ENCODE data around the gene LDB3. TPM values are rescaled to one million over a fixed set of nuclear protein-coding genes. Genes with fewer than 3 reads are reported as not detected.

Gene LDB3
- total RNA-seq, 2 donors from 2014 or later, result 27.9 to 29.3 TPM

- intact Hi-C loops (cut with DNase I), result no loop called here
- no peak for DNase-seq (ENCODE audit: low spot score)
Measured at GRCh38 chr10:86662186-86663045, 5.9 kb upstream of the LDB3 start.

DNA sequence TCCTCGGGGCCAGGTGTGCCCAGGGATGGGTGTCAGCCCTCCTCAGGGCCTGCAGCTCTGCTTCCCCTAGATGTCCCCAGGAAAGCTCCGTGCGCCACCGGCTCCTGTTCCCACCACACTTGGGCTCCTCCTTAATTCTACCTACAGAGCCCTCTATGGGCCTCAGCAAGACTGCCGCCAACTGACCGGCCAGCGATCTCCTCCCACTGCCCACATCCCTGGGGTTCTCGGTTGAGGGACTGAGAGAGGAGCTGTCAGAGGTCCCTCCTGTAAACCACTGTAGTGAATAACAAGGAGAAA is 5.3 kb upstream of the LDB3 start:
- intact Hi-C loops (cut with DNase I), result no loop called here

DNA sequence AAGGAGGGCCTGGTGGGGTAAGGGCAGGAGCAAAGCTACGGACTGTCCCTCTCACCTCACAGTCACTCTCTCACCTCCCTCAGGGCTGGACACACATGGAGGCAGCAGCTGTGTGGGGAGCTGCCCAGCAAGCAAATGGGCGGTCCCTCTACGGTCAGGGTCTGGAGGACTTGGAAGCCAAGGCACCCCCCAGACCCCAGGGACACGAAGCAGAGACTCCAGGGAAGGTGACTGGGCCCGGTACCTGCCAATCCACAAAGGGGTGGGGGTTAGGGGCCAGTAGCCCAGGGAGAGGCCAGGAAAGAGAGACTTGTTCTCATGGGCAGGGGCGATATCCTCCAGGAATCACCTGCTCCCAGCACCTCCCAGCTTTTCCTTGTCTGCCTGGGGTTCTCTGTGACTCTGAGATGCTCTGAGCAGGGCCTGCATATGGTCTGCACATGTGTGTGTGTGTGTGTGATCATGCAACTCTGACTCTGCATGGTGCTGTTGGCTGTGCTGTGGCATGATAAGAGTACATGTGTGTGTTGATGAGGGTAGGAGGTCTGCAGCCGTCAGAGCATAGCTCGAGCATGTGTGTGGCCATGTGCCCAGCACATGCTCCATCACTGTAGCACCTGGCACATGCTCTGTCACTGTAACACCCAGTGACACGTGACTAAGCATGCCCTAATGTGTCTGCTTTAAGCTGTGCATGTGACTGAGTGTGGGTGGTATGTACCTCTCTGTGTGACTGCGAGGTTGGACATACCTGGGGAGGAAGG is 4.6 kb upstream of the LDB3 start:
- no peak for DNase-seq (ENCODE audit: low spot score)
- intact Hi-C loops (cut with DNase I), result no loop called here

More for the DNA sequence above, 5.3 kb upstream of the LDB3 start:
- DNase-seq (ENCODE audit: low spot score), result no peak

DNA sequence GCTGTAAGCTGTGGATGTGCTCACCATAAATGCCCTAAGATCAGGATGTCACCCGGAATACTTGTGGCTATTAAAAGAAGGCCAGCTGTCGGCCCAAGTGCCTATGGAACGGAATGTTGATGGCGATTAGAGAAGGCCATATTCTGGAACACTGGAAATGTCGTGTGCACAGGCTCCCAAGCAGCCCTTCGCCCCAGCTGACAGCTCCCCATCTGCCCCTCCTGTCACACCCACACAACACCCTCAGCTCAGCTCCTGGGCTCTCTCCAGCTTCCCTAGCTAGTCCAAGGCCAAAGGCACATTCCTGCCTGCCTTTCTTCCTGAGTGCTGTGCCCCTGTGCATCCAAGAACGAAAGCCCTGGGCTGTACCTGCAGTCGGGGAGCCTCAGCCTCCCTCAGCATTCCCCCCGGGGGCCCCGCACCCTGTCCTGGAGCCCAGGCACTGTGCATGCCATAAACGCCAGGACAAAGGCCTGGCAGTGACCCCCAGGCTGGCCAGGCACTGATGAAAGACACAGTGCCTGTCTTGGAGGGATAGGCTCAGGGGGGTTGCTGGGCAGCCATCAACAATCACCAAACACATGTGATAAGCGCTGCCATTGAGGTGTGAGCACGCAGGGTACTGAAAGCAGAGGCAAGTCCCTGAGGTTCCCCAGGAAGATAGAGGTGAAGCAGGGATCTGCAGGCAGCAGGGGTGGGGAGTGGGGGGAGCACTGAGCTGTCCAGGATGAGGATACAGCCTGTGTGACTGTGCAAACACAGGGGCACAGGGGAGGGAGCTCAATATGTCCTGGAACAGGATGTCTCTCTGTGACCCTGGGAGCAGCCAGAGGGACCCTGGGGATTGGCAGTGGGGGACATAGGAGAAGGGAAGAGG is 3.7 kb upstream of the LDB3 start:
- intact Hi-C loops (cut with DNase I), result no loop called here
- no peak for DNase-seq (ENCODE audit: low spot score)

DNA sequence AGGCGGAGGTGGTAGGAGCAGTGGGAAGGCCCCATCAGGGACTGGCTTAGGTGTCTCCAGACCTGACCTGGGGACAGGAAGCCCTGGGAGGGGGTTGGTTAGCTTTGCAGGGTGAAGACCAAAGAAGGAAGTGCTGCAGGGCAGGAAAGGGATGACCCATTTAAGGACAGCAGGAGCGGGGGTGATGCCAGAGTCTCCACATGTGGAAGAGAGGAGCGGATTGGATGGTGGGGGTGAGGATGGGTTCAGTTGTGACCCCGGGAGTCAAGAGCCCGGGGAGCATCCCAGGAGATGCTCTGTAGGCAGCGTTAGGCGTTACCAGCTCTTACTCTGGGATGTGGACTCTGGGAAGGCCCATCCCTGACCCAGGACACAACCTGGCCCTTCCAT is 3.1 kb upstream of the LDB3 start:
- intact Hi-C loops (cut with DNase I), result no loop called here
- DNase-seq (ENCODE audit: low spot score), result no peak

- DNase-seq (ENCODE audit: low spot score), result no peak
- intact Hi-C loops (cut with DNase I), result no loop called here
Measured at GRCh38 chr10:86665868-86666267, 2.4 kb upstream of the LDB3 start.

GRCh38 chr10:86666538-86666937 is 1.8 kb upstream of the LDB3 start:
- intact Hi-C loops (cut with DNase I), result no loop called here
- no peak for DNase-seq (ENCODE audit: low spot score)

DNA sequence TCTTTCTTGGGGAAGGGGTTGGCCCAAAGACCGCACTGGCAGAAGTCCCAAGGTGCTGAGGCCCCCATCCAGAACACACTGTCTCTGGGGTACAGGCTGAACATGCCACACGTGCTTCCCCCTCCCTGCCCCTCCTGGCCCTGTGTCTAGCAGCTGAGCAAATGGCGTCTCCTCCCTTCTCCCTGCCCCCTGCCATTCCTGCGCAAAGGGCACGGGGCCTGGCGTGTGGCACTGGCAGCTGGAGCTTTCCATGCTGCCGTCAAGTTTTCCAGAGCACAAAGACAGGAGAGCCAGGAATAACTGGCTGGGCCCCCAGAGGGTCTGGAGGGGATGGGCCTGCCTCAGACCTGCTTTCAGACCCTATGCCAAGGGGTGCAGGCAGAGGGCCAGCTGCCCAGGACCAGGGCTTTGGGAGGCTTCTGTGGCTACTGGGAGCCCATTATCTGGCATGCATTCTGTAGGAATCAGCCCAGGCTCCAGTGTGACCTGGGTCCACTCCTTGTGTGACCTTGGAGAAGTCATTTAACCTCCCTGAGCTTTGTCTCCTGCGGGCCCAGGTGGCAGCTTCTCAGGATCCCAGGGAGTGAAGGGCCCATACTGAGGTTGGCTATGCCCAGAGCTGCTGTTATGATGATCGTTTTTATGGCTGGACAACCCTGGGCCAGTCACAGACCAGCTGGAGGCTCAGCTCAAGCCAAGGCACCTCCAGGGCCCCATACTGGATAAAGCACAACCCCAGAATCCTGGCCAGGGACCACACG is 710 bp upstream of the LDB3 start:
- intact Hi-C loops (cut with DNase I), result no loop called here
- no peak for DNase-seq (ENCODE audit: low spot score)

- DNase-seq (ENCODE audit: low spot score), result no peak
- intact Hi-C loops (cut with DNase I), result no loop called here
Measured at GRCh38 chr10:86670290-86670811, 2.0 kb downstream of the LDB3 start.

GRCh38 chr10:86670876-86671275 is 2.6 kb downstream of the LDB3 start:
- DNase-seq (ENCODE audit: low spot score), result no peak
- intact Hi-C loops (cut with DNase I), result no loop called here

- intact Hi-C loops (cut with DNase I), result no loop called here
- DNase-seq (ENCODE audit: low spot score), result no peak
Measured at GRCh38 chr10:86671419-86671818, 3.1 kb downstream of the LDB3 start.

- peak; percentile 89 for DNase-seq (ENCODE audit: low spot score)
- intact Hi-C loops (cut with DNase I), result no loop called here
Measured at GRCh38 chr10:86671985-86672710, 3.8 kb downstream of the LDB3 start.

DNA sequence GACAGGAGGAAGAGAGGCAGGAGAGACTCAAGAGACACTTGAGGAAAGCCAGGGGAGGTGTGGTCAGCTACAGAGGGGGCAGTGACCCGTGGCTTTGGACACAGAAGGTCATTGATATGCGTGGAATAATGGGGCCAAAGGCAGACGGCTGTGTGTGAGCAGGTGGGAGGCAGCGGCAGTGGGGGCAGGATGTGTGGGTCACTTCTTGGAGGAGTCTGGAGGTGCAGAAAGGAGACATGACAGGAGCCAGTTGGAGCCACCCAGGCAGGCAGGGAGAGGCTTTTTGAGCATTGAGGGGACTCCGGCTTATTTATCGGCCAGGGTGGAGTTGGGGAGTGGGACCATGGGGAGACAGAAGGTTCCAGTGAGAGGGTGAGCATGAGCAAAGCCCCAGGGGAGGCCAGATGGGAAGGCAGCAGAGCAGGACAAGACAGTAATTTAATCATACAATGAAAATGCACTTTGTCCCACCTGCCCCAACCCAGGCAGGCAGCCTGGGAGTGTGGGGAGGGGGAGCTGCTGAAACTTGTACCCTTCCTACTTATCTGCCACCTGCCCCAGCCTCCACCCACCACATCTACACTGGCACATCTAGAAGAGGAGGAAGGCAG is 5.0 kb downstream of the LDB3 start:
- DNase-seq (ENCODE audit: low spot score), result no peak
- intact Hi-C loops (cut with DNase I), result no loop called here

- DNase-seq (ENCODE audit: low spot score), result no peak
- intact Hi-C loops (cut with DNase I), result no loop called here
Measured at GRCh38 chr10:86673827-86674581, 5.7 kb downstream of the LDB3 start.

DNA sequence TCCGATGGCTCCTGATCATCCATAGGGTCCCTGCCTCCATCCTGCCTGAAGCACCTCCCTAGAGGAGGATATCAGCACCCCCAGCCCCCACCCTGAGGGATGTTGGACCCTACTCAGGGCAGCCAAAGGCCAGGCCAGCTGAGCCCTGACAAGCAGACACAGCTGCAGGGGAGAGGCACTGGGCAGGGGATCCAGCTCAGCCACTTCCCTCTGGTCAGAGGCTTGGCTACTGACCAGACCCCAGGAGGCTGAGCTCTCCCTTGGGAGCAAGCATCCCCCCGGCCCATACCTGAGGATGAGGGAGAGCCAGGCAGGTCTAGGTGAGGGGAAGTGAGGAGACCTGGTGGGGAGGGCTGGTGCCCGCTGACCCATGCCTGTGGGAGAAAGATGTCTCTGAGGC is 6.6 kb downstream of the LDB3 start:
- intact Hi-C loops (cut with DNase I), result no loop called here
- DNase-seq (ENCODE audit: low spot score), result no peak

DNA sequence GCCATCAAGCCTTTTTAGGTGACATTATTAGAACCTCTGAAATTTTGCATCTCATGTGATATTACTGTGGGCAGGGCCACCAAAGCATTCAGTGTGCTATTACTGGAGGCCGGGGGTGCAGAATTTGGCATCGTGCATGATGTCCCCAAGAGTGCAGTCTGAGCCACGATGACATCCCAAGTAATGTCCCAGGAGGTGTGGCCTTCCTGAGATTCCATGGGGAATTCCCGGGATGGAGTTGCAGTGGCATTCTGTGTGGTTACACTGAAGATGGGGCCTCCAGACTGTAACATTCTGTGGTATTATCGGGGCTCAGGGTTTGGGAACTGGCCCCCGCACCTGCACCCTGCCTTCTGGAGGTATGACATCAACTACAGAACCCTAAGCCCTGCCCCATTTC is 9.1 kb downstream of the LDB3 start:
- intact Hi-C loops (cut with DNase I), result no loop called here

More for the DNA sequence above, 9.1 kb downstream of the LDB3 start:
- DNase-seq (ENCODE audit: low spot score), result no peak

Data from posterior vena cava (tissue), 2 donors.